ENCODE measurements around the gene CTSZ.

DNA sequence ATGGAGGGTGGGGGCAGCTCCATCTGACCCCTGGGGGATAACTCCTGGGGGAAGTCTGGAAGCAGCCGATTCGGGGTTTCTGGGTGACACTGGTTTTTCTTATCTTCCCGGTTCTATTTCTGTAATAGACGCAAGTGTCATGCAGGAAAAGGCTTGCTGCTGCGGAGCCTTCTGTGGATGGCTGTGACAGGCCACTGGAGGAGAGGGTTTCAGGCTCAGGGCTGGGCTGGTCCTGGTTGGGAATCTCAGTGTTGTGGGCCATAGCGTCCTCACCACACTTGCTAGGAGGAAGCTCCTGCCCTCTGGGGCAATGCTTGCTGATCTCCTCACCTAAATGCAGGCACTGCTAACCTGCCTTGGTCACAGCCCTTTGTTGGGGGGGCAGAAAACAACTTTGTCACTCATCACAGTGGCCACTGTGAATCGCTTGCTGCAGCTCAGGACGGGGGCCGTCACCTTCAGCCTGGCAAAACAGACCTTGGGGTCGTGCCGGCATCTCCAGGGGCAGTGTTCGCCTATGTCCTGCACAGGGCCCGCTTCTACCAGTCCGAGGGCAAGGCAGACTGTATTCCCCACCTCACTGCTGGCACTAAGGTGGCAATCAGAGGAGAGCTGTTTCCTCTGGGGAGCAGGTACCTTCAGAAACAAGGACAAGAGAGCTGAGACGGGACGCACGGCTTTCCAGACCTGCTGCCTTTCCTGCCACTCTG, 7.8 kb upstream of the CTSZ start:
- no peak for TF ChIP-seq POLR2A (IDR thresholded peaks at IDR 0.05)
- TF ChIP-seq EP300 (IDR thresholded peaks at IDR 0.05; ENCODE audit: low read depth), result no peak
- TF ChIP-seq, protein P1, sequence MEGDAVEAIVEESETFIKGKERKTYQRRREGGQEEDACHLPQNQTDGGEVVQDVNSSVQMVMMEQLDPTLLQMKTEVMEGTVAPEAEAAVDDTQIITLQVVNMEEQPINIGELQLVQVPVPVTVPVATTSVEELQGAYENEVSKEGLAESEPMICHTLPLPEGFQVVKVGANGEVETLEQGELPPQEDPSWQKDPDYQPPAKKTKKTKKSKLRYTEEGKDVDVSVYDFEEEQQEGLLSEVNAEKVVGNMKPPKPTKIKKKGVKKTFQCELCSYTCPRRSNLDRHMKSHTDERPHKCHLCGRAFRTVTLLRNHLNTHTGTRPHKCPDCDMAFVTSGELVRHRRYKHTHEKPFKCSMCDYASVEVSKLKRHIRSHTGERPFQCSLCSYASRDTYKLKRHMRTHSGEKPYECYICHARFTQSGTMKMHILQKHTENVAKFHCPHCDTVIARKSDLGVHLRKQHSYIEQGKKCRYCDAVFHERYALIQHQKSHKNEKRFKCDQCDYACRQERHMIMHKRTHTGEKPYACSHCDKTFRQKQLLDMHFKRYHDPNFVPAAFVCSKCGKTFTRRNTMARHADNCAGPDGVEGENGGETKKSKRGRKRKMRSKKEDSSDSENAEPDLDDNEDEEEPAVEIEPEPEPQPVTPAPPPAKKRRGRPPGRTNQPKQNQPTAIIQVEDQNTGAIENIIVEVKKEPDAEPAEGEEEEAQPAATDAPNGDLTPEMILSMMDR (IDR thresholded peaks at IDR 0.05), result no peak
- no peak for TF ChIP-seq POLR2AphosphoS5 (IDR thresholded peaks at IDR 0.05)

Measured in transverse colon (tissue), 4 donors.